Measurements from ENCODE around the gene LY6G5C. TPM values are rescaled to one million over a fixed set of nuclear protein-coding genes. Genes with fewer than 3 reads are reported as not detected.
"Not testable (repeated sequence)": the region's sequence is repeated elsewhere in the genome, so short reads cannot be mapped to it uniquely, and the experiment has no call there.

LY6G5C gene
- polyA plus RNA-seq, 1 donor from 2014 or later, result 3.2 TPM

DNA sequence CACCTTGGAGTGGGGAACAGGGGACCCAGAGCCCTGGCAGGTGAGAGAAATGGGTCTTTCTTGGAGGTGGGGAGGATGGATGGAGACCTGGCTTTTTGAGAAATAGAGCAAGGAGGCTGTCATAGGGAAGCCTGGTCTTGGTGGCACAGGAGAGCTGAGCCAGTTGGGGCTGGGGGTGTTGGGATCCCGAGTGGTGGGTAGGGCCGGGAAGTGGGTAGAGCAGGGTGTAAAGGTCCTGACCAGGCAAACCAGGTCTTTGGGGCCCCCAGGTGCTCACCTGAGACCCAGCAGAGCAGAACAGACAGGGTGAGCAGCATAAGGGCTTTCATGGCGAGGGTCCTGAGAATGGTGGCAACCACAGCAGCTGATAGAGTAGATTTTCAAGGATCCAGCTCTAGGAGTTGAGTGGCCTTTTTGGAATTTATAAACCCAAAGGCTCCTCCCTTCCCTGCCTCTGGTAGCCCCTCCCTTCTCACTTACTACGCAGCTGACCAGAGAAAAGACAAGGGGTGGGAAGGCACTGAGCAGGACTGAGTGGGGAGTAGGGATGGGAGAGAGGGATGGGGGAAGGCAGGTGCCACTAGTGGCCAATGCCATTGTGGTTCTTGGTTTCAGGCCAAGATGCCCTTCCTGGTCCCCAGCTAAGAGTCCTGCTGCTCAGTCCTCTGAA lies 40.6 kb upstream of the LY6G5C start, which contains the start of gene LY6G6C:
Gene LY6G6C, minus strand, starts transcription at position 396 of the 670 bp plus-strand sequence. Its CDS starts 67 bp downstream, at position 329.
- Mint-ChIP-seq H3K4me3 (no peak within 1 kb of the TSS), H3K36me3 (peaks cover 11% of the 10 kb centered on the region), H3K27ac (peak within 1 kb of the TSS in 1 of 3 donors; percentile 85), H3K9me3 (no peaks in the 10 kb centered on the region), H3K4me1 (peaks cover 7 to 17% (median 10%) of the 10 kb centered on the region in 3 donors), H3K27me3 (no peaks in the 10 kb centered on the region)

DNA sequence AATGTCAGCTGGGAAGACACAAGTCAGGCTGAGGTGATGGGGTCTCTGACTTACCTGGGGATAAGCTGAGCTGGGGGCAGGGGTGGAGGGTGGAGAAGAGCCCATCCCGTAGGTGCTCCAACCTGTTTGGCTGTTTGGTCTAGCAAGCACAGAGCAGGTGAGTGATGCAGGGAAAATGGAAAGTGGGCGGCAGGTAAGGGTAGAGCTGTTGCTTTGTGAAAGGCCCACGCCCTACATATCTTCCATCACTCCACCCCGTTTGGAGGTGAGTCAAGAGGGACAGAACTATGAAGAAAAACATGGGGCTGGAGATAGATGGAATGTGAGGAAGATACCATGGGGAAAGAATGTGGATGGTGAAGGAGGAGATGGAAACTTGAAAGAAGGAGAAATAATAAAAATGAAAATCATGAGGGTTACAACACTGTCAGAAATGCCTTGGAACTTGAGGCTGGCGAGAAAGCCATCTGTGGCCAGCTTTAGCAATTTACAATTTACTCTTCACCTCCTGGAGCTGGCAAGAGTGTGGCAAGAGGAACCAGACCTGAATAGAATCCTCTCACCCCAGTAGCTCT lies 39.4 kb upstream of the LY6G5C start:
- peak overlapping the region in 1 of 4 donors; percentile 68 for H3K4me3 Mint-ChIP-seq
- peaks cover 0 to 10% (median 2%) of the 10 kb centered on the region in 3 donors for H3K4me1 Mint-ChIP-seq
- H3K27me3 Mint-ChIP-seq, result no peaks in the 10 kb centered on the region
- H3K27ac Mint-ChIP-seq, result peak overlapping the region in 1 of 3 donors; percentile 14
- no peaks in the 10 kb centered on the region for H3K9me3 Mint-ChIP-seq
- peaks cover 4% of the 10 kb centered on the region for H3K36me3 Mint-ChIP-seq

DNA sequence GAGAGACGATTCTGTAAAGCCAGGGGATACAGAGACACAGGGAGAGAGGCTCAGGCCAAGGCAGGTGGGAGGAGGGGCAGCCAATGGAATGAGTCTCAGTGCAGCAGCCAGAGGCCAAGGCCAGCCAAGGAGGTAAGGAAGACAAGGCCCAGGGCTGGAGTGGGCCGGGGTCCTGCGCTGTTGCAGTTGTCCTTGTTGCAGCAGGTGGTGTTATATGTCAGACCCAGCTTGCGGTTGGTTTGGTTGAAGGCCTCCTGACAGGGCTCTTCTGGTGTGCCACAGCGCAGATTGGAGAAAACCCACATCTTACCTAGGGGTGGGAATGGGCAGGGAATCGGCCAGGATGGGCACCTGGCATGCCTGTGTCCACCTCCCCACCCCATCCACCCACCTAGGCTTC lies 38.1 kb upstream of the LY6G5C start:
- H3K27me3 Mint-ChIP-seq, result no peaks in the 10 kb centered on the region
- H3K27ac Mint-ChIP-seq, result no peak overlapping the region
- H3K9me3 Mint-ChIP-seq, result no peaks in the 10 kb centered on the region
- H3K36me3 Mint-ChIP-seq, result no peaks in the 10 kb centered on the region
- H3K4me1 Mint-ChIP-seq, result peaks cover 0 to 7% (median 2%) of the 10 kb centered on the region in 3 donors
- H3K4me3 Mint-ChIP-seq, result no peak overlapping the region

DNA sequence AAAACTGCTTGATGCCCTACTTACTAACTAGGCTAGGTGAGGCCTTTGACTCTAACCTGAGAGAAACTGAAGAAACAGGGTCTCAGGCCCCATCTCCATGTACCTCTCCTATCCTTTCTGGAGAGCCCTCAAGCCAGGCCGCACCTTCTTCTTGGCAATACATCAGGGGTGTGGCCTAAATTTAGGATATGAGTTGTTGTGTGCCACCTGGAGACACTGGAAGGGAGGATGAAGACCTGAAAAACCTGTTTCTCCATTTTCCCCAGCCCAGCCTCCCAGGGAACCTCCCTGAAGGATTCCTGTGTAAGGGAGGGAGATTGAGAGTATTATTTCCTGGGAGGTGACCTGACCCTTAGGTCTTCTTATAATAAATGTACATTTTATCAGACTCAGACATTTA lies 37.4 kb upstream of the LY6G5C start:
- H3K27ac Mint-ChIP-seq, result no peak overlapping the region
- no peaks in the 10 kb centered on the region for H3K9me3 Mint-ChIP-seq
- H3K36me3 Mint-ChIP-seq, result no peaks in the 10 kb centered on the region
- no peak overlapping the region for H3K4me3 Mint-ChIP-seq
- H3K27me3 Mint-ChIP-seq, result no peaks in the 10 kb centered on the region
- H3K4me1 Mint-ChIP-seq, result peaks cover 0 to 8% (median under 1%) of the 10 kb centered on the region in 3 donors

DNA sequence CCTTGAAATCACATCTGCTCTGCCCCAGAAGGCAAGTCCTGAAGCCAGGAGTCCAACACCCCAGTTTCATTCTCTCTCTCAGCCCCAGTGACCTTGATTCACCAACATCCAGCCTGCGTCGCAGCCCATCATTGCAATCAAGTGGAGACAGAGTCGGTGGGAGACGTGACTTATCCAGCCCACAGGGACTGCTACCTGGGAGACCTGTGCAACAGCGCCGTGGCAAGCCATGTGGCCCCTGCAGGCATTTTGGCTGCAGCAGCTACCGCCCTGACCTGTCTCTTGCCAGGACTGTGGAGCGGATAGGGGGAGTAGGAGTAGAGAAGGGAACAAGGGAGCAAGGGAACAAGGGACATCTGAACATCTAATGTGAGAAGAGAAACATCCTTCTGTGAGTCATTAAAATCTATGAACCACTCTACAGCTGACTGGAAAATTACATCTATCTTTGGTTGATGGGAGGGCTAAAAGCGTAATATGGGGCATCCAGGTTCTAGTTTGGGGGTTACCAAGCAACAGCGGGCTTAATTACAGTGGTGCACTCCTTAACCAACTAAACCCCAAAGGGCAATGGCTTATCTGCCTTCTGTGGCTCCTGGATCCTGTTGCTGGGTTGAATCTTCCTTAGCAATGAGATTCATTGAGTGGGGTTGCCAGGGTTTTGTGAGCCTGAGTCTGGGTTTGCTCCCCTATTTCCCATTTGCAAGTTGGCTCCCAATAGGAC lies 36.8 kb upstream of the LY6G5C start:
- Mint-ChIP-seq H3K4me1 (peaks cover 0 to 7% (median under 1%) of the 10 kb centered on the region in 3 donors), H3K27ac (no peak overlapping the region), H3K9me3 (no peaks in the 10 kb centered on the region), H3K27me3 (no peaks in the 10 kb centered on the region), H3K4me3 (no peak overlapping the region), H3K36me3 (no peaks in the 10 kb centered on the region)

DNA sequence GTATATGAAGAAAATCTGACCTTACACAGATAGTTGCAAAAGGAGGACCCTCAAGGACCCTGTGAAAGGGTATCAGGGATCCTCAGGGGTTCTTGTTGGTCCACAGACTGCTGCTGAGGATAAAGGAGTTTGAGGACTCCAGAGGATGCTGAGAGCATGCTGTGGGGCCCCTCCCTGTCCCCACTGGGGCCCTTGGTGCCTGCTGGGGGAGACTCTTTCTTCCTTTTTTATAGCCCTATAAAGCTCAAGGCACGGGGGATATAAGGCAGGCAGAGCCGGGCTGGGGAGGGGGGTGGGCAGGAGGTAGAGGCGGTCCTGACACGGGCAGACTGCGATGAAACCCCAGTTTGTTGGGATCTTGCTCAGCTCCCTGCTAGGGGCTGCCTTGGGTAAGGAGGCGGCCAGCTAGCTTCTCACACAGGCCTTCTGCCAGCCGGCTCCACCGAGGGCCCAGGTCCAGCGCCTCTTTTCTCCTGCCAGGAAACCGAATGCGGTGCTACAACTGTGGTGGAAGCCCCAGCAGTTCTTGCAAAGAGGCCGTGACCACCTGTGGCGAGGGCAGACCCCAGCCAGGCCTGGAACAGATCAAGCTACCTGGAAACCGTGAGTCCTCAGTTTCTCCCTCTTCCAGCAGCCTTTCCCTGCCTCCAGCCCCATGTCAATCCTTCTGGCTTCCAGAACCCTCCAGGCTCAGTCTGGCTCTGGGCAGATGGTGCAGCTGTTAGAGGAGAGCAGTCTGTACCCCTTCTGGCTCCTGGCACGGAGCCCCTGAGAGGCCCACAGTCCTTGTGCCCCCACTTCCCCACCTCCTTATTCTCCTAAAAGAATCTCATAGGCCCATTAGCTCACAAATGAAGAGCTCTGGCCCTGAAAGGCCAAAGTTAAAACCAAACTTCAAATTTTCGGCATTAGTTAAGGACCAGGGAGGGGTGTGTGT lies 34.4 kb upstream of the LY6G5C start, which contains the start of gene LY6G6D:
Gene LY6G6D, plus strand, starts transcription at position 327 of the 937 bp plus-strand sequence. Its CDS starts 8 bp downstream, at position 335.
- peaks cover 6% of the 10 kb centered on the region for H3K27me3 Mint-ChIP-seq
- H3K27ac Mint-ChIP-seq, result no peak within 1 kb of the TSS
- H3K4me3 Mint-ChIP-seq, result no peak within 1 kb of the TSS
- peaks cover 9 to 19% (median 18%) of the 10 kb centered on the region in 3 donors for H3K4me1 Mint-ChIP-seq
- no peaks in the 10 kb centered on the region for H3K9me3 Mint-ChIP-seq
- H3K36me3 Mint-ChIP-seq, result peaks cover 3% of the 10 kb centered on the region

DNA sequence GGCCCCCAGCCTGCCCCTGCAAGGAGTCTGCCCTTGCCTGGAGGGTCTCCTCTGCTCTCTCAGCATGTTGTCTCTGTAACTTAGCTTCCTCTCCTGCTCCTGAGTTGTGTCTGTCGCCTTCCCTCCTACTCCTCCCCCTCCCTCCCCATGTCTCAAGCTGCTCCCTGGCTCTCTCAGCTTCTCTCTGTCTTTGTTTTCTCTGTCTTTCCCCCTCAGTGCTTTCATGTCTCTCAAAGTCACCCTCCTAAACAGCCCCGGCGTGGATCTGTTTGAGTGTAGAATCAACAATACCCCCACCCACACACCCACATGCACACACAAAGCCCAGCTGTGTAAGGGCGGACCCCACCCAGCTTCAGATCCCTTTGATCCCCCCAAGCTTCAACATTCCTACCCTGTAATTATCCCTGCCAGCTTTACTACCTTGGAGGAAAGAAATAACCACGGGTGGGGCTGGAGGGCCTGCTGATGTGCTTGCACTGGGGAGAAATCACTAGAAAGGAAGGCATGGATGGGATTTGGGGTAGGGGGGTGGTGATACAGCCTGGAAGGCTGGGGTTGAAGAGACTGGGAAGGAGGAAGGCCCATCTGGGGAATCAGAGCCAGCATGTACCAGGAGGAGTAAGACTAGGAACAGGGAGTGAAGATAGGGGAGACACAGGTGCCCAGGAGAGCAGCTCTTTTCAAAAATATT lies 33.3 kb upstream of the LY6G5C start:
- Mint-ChIP-seq H3K27ac (no peak overlapping the region), H3K4me1 (peaks cover 9 to 19% (median 18%) of the 10 kb centered on the region in 3 donors), H3K36me3 (peaks cover 3% of the 10 kb centered on the region), H3K9me3 (no peaks in the 10 kb centered on the region), H3K27me3 (peaks cover 6% of the 10 kb centered on the region), H3K4me3 (no peak overlapping the region)

DNA sequence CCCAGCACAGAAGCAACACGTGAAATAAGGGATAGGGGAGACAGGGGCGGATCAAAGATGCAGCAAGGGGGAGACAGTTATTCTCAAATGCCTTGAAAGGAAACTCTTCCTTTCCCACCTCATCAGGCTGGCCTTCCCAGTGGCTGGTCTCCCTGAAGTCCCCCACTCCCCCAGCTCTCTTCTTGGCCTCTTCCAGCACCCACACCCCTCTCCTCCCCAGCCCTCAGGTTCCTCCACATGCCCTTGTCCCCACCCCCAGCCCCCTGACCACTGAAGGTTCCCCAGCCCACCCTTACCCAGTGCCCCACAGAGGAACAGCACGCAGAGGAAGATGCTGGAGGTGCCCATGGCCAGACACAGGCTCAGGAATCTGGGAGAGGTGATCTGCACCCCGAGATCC lies 32.6 kb upstream of the LY6G5C start:
- Mint-ChIP-seq H3K4me3 (peak overlapping the region in 1 of 4 donors; percentile 57), H3K9me3 (no peaks in the 10 kb centered on the region), H3K27me3 (peaks cover 6% of the 10 kb centered on the region), H3K27ac (peak overlapping the region in 1 of 3 donors; percentile 83), H3K36me3 (peaks cover 3% of the 10 kb centered on the region), H3K4me1 (peaks cover 9 to 18% (median 16%) of the 10 kb centered on the region in 3 donors)

DNA sequence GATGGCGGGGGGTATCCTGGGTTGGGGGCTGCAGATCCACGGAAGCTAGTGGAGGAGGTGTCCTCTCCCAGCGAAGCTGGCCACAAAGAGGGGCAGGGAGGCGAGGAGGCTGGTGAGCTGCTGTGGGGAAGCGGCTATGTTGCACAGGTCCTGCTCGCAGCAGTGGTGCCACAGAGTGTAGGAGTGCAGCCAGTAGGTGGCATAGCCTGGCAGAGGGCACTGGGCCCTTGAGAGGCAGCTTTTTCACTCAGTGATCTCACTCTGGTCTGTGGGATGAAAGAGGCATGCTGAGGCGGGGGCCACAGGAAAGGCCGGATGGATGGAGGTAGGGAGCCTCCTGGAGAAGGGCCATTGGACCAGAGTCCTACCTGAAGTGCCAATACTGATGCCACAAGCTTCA lies 31.4 kb upstream of the LY6G5C start:
- peaks cover 9 to 18% (median 16%) of the 10 kb centered on the region in 3 donors for H3K4me1 Mint-ChIP-seq
- peaks cover 8% of the 10 kb centered on the region for H3K27me3 Mint-ChIP-seq
- peaks cover 3% of the 10 kb centered on the region for H3K36me3 Mint-ChIP-seq
- H3K9me3 Mint-ChIP-seq, result no peaks in the 10 kb centered on the region
- no peak overlapping the region for H3K4me3 Mint-ChIP-seq
- H3K27ac Mint-ChIP-seq, result peak overlapping the region in 2 of 3 donors; percentile 5 to 83

DNA sequence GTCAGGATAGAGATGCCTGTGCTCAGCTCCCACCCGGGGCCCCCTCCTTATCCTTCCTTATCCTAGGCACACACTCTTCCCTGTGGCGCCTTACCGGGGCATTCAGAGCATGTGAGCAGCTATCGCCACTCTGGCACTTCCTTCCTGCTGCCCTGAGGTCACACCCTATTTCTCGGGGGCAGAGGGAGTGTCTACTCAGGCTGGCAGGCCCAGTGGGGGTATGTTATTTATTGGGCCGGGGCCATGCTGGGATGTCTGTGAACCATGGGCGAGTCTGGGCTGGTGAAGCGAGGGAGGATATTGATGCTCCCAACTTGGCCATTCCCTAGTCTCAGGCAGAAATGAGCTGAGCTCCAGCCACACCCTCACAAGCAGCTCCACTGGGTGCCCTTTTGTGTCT lies 30.4 kb upstream of the LY6G5C start:
- peaks cover 9 to 18% (median 16%) of the 10 kb centered on the region in 3 donors for H3K4me1 Mint-ChIP-seq
- H3K9me3 Mint-ChIP-seq, result no peaks in the 10 kb centered on the region
- H3K36me3 Mint-ChIP-seq, result peaks cover 3% of the 10 kb centered on the region
- peaks cover 8% of the 10 kb centered on the region for H3K27me3 Mint-ChIP-seq
- H3K27ac Mint-ChIP-seq, result no peak overlapping the region
- H3K4me3 Mint-ChIP-seq, result peak overlapping the region in 3 of 4 donors; percentile 52 to 85 (median 57)

DNA sequence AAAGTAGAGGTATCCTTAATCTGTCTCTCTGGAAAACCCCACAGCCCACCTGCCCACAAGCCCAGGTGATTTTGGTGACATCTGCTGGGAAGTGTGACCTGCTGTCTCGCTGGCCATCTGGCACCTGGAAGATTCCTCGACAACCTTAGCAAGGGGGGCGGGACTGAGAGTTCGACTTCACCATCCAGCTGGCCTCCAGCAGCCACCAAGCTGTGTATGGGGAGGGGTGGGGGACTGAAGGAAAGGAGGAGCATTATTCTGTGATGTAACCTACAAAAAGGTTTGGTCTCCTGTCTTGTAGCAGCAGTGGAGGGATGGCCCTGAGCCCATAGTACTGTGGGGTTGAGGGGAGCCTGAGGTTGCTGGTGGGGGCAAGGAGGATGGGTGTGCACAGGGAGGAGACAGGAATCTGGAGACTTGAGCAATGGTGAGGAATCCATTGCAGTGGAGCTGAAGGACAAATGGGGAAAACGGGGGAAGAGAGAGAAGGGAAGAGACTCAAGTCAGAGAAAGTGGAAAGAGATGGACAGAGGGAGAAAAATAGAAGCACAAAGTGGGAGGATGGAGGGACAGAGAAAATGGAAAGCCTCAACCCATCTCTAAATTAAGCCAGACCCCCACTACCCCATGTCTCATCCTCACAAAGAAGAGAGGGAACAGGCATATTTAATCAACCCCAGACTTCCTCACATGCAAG lies 29.8 kb upstream of the LY6G5C start:
- H3K36me3 Mint-ChIP-seq, result peaks cover 3% of the 10 kb centered on the region
- H3K4me1 Mint-ChIP-seq, result peaks cover 9 to 18% (median 16%) of the 10 kb centered on the region in 3 donors
- H3K27ac Mint-ChIP-seq, result no peak overlapping the region
- H3K27me3 Mint-ChIP-seq, result peaks cover 8% of the 10 kb centered on the region
- no peaks in the 10 kb centered on the region for H3K9me3 Mint-ChIP-seq
- H3K4me3 Mint-ChIP-seq, result peak overlapping the region in 1 of 4 donors; percentile 85

DNA sequence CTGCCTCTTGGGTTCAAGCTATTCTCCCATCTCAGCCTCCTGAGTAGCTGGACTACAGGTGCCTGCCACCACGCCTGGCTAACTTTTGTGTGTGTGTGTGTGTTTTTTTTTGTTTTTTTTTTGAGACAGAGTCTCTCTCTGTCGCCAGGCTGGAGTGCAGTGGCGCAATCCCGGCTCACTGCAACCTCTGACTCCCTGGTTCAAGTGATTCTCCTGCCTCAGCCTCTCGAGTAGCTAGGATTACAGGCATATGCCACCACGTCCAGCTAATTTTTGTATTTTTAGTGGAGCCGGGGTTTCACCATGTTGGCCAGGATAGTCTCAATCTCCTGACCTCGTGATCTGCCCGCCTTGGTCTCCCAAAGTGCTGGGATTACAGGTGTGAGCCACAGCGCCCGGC lies 28.3 kb upstream of the LY6G5C start:
- H3K4me1 Mint-ChIP-seq, result peaks cover 9 to 18% (median 16%) of the 10 kb centered on the region in 3 donors
- H3K9me3 Mint-ChIP-seq, H3K4me3 Mint-ChIP-seq, H3K36me3 Mint-ChIP-seq, H3K27me3 Mint-ChIP-seq, H3K27ac Mint-ChIP-seq: not testable (repeated sequence)

DNA sequence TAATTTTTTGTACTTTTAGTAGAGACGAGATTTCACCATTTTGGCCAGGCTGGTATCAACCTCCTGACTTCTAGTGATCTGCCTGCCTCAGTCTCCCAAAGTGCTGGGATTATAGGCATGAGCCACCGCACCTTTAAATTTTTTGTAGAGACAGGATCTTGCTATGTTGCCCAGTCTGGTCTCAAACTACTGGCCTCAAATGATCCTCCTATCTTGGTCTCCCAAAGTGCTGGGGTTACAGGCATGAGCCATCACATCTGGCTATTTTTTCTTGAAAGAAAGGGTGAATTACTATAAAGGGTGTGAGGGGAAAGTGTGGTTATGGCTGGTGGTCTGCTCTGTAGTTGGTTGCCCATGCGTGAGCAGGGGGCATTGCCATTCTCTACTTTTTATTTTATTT lies 27.4 kb upstream of the LY6G5C start:
- Mint-ChIP-seq H3K27ac (no peak overlapping the region), H3K36me3 (peaks cover 3% of the 10 kb centered on the region), H3K27me3 (peaks cover 8% of the 10 kb centered on the region), H3K4me1 (peaks cover 12 to 21% (median 17%) of the 10 kb centered on the region in 3 donors), H3K4me3 (no peak overlapping the region), H3K9me3 (no peaks in the 10 kb centered on the region)

Measured in IgD-negative memory B cell (primary cell).